Activated CD4-positive, CD25-positive, alpha-beta regulatory T cell treated with anti-CD3 and anti-CD28 coated beads, Interleukin-2, amount 50 U/mL, for 72 hours (primary cell): ENCODE data around the gene ATP8A2.

Source experiments
- DNase-seq: peaks from one replicate; pipeline ENCODE4 v3.0.0; 2021

The ATP8A2 gene

DNA sequence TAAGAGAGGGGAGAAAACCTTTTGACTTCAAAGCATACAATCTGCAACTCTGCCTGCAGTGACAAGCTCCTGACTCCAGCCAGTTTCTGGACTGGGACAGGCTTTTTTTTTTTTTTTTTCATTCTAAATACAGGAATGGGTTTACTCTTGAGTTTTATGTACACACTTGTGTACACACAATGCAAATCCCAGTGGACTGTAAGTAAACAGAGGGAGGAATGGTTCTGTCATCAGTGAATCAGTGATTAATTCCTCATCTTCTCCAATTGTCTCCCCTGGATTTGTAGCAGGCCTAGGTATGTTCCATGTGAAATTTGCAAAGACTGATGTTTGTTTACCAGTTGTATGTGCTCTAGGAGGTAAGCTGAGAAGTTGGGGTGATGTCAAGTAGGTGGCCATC lies 495.3 kb downstream of the ATP8A2 start:
- no peak for DNase-seq

DNA sequence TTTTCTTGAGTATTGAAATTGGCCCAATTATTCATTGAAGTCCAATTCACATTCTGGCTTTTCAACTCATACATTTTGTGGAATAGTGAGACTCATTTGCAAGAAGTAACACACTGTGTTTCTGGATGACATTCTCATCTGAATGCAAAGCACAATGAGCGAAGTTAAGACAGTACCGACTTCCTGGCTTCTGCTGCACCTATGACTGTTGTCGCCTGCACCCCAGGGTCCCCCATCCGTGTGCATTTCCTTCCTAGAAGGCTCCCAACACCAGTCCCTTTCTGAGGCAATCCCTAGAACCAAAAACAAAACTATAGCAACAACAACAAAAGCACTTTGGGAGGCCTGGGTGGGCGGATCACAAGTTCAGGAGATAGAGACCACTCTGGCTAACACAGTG lies 496.7 kb downstream of the ATP8A2 start:
- no peak for DNase-seq

DNA sequence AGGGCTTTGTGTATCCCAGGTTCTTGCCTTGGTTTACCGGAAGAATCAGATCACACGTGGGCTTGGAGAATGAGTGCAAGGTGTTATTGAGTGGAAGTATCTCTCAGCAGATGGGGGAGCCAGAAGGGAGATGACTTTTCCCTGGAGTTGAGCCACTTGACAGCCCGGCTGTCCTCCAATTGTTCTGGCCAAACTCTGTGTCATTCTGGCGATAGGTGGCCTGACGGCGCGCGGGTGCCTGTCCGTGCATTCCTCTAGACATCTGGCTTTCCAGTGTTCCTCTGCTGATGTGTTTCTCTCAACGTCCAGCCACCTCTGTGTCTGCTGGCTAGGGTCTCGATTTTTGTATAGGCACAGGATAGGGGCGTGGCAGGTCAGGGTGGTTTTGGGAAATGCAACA lies 498.2 kb downstream of the ATP8A2 start:
- DNase-seq = no peak

GRCh38 chr13:25871389-25872125 lies 499.8 kb downstream of the ATP8A2 start:
- no peak for DNase-seq

DNA sequence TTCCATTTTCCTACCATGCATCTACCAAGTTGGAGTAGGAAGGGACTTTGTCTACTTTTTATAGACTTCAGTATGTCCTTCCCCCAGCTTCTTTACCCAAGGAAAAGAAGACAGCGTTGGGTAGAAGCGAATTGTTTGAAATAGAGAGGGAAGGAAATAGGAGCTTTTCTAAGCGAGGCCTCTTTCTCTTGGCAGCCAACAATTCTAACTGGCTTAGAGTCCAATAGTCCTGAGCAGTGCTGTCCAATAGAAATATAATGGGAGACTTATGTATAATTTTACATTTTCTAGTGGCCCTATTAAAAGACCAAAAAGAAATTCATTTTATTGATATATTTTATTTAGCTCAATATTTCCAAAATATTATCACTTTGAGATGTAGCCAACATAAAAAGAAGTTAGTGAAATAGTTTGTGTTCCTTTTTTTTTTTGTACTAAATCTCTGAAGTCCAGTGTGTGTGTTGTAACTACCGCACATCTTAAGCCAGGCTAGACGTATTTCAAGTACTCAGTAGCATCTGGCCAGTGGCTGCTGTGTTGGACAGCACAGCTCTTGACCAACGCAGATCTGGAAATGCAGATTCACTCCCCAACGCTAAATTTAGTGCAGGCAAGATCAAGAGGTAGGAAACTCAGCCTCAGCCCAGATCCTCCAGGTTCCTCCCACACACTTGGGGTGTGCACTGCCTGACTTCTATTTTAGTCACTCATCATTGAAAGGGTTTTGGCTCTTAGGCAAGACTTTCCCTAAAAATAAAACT lies 500.9 kb downstream of the ATP8A2 start:
- no peak for DNase-seq

DNA sequence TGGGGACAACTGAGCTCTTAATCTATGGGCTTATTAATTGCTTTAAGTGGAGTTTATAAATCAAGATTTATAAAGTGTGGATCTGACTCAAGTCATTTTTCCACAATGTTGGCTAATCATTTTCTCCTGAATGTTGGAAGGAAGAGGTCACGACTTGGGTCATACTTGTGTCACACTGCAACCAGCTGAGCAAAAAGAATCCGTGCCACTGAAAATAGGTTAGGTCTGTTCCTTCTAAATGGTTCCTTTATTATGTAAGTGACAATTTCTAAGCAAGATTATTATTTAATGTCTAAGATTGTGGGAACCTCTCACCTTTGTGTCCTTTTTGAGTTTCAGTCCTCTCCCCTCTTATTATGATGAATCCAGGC lies 501.5 kb downstream of the ATP8A2 start:
- no peak for DNase-seq

DNA sequence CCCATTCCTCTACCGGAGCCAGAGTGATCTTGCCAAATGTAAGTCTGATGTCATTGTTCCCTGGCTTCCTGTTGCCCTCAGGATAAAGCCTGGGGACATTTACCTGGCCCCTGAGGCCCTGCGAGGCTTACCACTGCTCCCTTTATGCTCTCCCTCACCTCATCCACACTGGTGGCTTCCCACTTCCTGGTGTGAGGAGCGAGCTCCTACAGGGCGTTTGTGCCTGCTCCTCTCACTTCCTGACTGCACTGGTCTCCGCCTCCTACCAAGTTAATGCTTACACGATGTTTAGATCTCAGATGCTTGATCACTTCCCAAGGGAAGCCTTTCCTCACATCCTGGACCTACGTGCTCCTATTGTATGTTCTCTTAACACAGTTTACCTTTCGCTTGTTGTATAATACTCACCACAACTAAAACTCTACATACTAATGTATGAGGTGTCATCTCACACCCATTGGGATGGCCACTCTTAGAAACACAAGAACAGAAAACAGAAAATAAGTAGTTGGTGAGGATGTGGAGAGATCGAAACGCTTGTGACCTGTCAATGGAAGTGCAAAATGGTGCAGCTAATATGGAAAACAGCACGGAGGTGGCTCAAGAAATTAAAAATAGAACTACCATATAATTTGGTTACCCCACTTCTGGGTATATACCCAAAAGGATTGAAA lies 502.4 kb downstream of the ATP8A2 start:
- DNase-seq = no peak

DNA sequence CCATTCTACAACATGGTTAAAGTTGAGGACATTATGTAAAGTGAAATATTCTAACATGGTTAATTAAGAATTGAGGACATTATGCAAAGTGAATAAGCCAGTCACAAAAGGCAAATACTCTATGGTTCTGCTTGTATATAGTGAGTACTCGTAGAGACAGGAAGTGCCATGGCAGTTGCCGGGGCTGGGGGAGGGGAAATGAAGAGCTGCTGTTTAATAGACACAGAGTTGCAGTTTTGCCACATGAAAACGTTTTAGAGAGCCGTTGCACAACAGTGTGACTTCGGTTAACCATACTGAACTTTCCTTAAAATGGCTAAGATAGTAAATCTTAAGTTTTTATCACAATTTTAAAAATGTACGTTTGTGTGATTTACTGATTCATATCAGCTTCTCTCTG lies 503.1 kb downstream of the ATP8A2 start:
- DNase-seq = peak; percentile 56

DNA sequence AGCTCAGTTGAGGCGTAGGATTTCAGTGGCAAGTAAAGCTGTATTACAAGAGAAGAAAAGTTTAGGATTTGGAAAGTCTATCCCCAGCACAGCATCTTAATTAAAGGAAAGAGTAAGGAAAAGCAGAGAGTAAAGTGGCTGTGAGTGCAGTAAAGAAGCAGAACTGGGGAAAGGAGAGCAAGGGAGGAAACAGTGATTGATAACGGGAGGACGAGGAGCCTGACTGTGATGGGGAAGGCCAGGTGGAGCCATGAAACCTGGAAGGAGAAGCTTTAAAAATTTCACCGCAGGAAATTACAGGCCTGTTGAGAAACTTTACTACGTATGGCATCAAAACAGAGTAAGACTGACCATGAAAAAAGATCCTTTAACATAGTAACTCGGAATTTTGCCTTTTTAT lies 504.5 kb downstream of the ATP8A2 start:
- DNase-seq = no peak

DNA sequence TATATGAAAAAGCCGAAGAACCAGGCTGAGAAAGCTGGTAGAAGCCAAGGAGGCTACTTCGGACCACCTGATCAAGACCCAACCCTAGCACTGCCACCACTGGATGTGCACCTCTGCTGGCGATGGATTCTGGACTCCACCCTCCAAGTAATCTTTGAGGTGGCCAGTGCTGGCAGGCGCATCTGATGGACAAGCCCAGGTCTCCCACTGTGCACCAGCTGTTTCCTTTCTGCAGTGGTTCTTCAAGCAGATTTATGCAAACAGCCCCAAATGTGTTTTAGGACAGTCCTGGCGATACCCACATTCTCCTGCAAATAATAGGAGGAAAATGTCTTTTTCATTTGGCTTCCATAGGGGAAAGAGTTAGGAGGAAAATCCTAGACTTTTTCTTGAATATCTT lies 507.7 kb downstream of the ATP8A2 start:
- DNase-seq = no peak

DNA sequence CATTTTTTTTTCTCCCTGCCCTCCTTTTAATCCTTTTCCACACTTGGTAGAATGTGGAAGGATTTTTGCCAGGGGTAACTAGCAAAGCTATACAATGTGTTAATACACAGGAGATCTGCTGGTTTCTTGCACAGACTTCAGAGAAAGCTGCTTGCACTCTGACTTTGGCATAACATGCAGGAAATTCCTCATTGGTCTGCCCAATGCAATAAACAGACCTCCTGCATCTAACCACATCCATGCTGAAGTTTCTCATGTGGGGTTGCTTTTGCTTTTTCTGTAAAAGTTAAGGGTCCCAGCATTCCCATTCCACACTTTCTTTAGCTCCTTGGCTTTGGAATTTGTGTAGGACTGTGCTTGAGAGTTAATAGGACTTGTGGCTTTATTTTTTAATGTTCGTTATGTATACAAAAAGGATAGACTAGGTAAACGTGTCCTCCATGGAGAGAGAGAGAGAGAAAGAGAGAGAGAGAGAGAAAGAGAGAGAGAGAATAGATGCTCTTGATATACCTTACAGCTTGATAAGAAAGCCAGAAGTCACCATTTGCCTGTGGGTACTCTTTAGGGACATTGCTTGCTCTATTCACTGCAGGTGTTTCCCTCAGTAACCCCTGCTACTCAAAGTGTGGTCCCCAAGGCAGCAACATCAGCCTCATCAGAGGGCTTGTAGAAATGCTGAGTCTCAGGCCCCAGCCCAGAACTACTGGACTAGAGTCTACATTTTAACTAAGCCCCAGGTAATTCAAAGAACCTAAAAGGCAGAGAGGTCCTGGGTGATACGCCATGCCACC lies 509.6 kb downstream of the ATP8A2 start:
- no peak for DNase-seq

DNA sequence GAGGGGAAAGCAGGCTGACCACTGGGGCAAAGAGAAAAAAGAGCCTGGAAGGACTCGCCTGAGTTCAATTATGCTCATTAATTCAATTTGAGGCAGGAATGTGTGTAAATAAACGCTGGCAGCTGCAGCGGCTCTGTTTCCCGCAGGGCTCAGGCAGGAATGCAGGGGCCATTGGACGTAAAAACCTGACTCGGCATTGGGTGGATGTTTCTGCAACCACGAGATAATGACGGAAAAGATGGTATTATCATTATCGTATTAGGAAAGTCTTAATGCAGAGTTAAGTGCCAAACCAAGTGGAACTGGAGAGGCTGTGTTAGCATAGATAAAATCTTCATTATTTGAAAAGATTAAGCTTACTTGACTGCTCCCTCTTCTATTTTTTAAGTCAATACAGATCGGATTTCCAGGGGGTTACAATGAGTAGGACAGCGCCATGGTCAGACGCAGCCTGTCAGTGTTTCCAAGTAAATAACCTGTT lies 510.2 kb downstream of the ATP8A2 start:
- no peak for DNase-seq

DNA sequence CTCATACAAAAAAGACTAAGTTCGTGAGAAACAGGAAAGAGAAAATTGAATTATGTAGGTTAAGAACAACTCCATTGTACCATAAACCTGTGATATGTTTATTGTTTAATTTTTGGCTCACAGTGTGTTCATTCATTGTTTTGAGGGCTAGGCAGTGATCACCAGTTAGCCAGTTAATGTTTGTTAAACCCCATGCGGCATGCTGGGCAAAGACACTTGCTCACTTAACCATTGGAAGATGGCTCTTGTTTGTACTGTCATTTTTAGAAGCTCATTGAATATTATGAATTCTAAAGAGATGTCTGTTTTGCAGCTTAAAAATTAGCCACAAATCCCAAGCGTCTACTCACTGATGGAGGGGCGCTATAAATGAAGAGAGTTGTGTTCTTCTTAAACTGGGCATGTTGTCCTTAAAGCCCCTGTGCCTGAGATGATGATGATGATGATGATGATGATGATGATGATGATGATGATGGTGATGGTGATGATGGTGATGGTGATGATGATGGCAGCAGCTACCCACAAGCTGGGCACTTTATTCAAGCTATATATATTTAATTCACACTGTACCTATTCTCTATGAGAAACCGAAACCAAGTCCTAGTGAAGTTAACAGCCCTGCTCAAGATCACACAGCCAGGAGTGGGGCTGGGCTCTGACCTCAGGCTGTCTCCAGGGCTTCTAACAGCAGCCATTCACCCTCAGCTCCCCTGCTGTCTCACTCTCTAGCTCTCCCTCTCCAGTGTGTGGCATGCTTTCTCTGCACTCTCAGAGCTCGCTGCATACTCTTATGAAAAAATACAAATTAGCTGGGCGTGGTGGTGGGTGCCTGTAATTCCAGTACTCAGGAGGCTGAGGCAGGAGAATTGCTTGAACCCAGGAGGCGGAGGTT lies 510.9 kb downstream of the ATP8A2 start:
- no peak for DNase-seq

GRCh38 chr13:25885418-25885817 lies 513.6 kb downstream of the ATP8A2 start:
- DNase-seq = no peak

DNA sequence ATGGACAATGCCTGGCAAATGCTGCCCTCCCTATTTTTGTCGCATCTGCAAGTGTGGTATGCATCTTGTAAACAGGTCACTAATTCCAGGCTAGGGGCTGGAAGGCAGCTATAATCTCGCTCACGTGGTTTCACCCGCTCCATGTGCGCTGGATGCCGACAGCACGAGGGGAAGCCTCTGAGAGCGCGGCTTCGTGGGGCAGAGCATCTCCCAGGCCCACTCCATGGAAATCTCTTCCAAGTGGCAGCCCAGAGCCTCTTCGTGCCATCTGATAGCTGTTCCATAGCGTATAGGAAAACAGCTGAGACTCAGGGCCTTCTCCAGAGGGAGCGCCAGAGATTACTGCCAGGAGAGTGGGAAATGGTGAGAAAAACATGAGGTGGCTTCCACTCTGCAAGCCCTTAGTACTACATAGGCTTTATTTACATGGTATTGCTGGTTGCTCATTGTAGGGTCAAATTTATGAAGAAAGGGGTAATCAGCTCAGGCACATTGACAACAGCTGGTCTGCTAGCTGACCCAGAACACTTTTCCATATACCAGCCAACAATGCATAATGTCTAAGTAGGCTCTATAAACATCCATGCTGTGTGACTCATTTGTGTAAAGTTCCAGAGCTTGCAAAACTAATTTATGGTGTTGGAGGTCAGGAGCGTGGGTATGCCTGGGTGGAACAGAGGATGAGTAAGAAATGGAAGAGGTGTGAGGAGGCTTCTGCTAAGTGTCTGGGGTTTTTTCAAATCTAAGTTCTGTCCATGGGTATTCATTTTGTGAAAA lies 514.9 kb downstream of the ATP8A2 start:
- DNase-seq = no peak

- no peak for DNase-seq
These were observed 516.3 kb downstream of the ATP8A2 start for GRCh38 chr13:25887962-25888655.

- DNase-seq = no peak
These were observed 519.0 kb downstream of the ATP8A2 start for GRCh38 chr13:25890671-25891212.

- DNase-seq = no peak
These were observed 527.2 kb downstream of the ATP8A2 start for GRCh38 chr13:25898991-25899390.

DNA sequence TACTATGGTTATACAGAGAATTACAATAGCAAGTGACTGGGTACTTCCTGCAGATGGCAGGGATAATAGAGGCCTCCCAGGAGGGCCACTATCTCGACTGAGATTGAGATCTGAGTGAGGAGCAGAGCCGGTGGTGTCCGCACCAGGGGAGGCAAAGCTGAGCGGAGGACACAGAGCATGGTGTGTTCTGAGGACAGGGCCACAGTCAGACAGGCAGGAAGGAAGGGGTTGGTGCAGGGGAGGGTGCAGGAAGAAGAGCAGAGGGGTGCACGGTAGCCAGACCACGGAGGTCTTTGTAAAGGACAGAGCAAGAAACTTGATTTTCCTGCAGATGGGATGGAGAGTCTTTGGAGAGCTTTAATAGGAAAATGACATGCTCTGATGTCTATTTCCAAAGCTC lies 527.7 kb downstream of the ATP8A2 start:
- DNase-seq = no peak

GRCh38 chr13:25899952-25900351 lies 528.2 kb downstream of the ATP8A2 start:
- DNase-seq = no peak
